Esophagus squamous epithelium (tissue), 4 donors: ENCODE data around the gene STEAP1B.

ENCODE experiments used
- POLR2A ChIP-seq, 4 donors: fragments of 450-650 bp; IDR thresholded peaks; one replicate each; pipeline ENCODE4 v1.6.1; 2017; ENCODE audit warnings: antibody characterized with exemption in 4 of 4, mild to moderate bottlenecking in 4 of 4, moderate library complexity in 3 of 4
- TF ChIP-seq, protein P1 (sequence below), 6 experiments: fragments of 450-650 bp in 4 of 6; fragments of 200-600 bp in 2 of 6; sonication (generic) in 2 of 6; IDR thresholded peaks; one replicate each; pipeline ENCODE4 v1.5.1; 2016 to 2019; ENCODE audit warnings: antibody characterized with exemption in 6 of 6, mild to moderate bottlenecking in 4 of 6, moderate library complexity in 4 of 6

- TF ChIP-seq, protein P1, sequence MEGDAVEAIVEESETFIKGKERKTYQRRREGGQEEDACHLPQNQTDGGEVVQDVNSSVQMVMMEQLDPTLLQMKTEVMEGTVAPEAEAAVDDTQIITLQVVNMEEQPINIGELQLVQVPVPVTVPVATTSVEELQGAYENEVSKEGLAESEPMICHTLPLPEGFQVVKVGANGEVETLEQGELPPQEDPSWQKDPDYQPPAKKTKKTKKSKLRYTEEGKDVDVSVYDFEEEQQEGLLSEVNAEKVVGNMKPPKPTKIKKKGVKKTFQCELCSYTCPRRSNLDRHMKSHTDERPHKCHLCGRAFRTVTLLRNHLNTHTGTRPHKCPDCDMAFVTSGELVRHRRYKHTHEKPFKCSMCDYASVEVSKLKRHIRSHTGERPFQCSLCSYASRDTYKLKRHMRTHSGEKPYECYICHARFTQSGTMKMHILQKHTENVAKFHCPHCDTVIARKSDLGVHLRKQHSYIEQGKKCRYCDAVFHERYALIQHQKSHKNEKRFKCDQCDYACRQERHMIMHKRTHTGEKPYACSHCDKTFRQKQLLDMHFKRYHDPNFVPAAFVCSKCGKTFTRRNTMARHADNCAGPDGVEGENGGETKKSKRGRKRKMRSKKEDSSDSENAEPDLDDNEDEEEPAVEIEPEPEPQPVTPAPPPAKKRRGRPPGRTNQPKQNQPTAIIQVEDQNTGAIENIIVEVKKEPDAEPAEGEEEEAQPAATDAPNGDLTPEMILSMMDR (IDR thresholded peaks at IDR 0.05), result no peak
- no peak for TF ChIP-seq POLR2A (IDR thresholded peaks at IDR 0.05)
These were observed 11.9 kb downstream of the STEAP1B start for GRCh38 chr7:22487978-22488642.
